ENCODE data around the gene FREY1. TPM values are rescaled to one million over a fixed set of nuclear protein-coding genes. Genes with fewer than 3 reads are reported as not detected.

FREY1 gene
- total RNA-seq, 1 experiment from 2014 or later, result 4.2 TPM

- POLR2A ChIA-PET (ENCODE audit: unreplicated experiment), result no interaction called here
- Histone ChIP-seq H3K27ac (no peak overlapping the region), H3K9me3 (ENCODE audit: insufficient read depth, low read depth) (no peaks in the 10 kb centered on the region), H3K4me1 (replicated peaks; ENCODE audit: insufficient read depth) (no peaks in the 10 kb centered on the region), H3K27me3 (ENCODE audit: insufficient read depth, low read depth) (no peaks in the 10 kb centered on the region), H3K4me2 (no peak overlapping the region), H3K4me3 (no peak overlapping the region), H3K36me3 (ENCODE audit: low read depth) (0 out of 2 replicates have a peak, but pooled peaks cover 7% of the 10 kb centered on the region), H3F3A (ENCODE audit: insufficient read depth, low read depth) (no peaks in the 10 kb centered on the region), H4K20me1 (ENCODE audit: insufficient read depth) (no peaks in the 10 kb centered on the region), H3K9me2 (ENCODE audit: insufficient read depth) (no peaks in the 10 kb centered on the region), H2AFZ (no peak overlapping the region), H3K79me2 (ENCODE audit: low read depth) (no peaks in the 10 kb centered on the region)
- DNase-seq, result no peak
- intact Hi-C loops (cut with micrococcal nuclease; ENCODE audit: unreplicated experiment), result no loop called here
- TF ChIP-seq CTCF (conservative IDR thresholded peaks at IDR 0.05), result no peak
- no peak for TF ChIP-seq EZH2 (IDR thresholded peaks at IDR 0.05; ENCODE audit: low read depth)
- CTCF ChIA-PET, result no interaction called here
- no TSS peak for BruUV-seq (replicated peaks)
These were observed 43.0 kb downstream of the FREY1 start for GRCh38 chr11:45864041-45864440.

GRCh38 chr11:45860764-45861510 is 46.1 kb downstream of the FREY1 start:
- no peaks in the 10 kb centered on the region for H3K27me3 ChIP-seq (ENCODE audit: insufficient read depth, low read depth)
- H3K36me3 ChIP-seq (ENCODE audit: low read depth), result 0 out of 2 replicates have a peak, but pooled peaks cover 3% of the 10 kb centered on the region
- no TSS peak for BruUV-seq (replicated peaks)
- no peaks in the 10 kb centered on the region for H3K4me1 ChIP-seq (replicated peaks; ENCODE audit: insufficient read depth)
- CTCF ChIA-PET, result interaction anchor here (0.6 kb wide), 1 partner anchor 107 kb away, joined by 6 read pairs; no protein-coding TSS in a partner anchor
- DNase-seq, result no peak
- POLR2A ChIA-PET (ENCODE audit: unreplicated experiment), result no interaction called here
- no peaks in the 10 kb centered on the region for H3K9me3 ChIP-seq (ENCODE audit: insufficient read depth, low read depth)
- intact Hi-C loops (cut with micrococcal nuclease; ENCODE audit: unreplicated experiment), result no loop called here
- TF ChIP-seq CTCF (conservative IDR thresholded peaks at IDR 0.05) (no peak), EZH2 (IDR thresholded peaks at IDR 0.05; ENCODE audit: low read depth) (no peak)
- H3F3A ChIP-seq (ENCODE audit: insufficient read depth, low read depth), result no peaks in the 10 kb centered on the region
- no peak overlapping the region for H3K4me2 ChIP-seq
- no peak overlapping the region for H3K4me3 ChIP-seq
- H4K20me1 ChIP-seq (ENCODE audit: insufficient read depth), result no peaks in the 10 kb centered on the region
- no peak overlapping the region for H3K27ac ChIP-seq
- H3K9me2 ChIP-seq (ENCODE audit: insufficient read depth), result no peaks in the 10 kb centered on the region
- no peak overlapping the region for H2AFZ ChIP-seq
- no peaks in the 10 kb centered on the region for H3K79me2 ChIP-seq (ENCODE audit: low read depth)

GRCh38 chr11:45860348-45860747 is 46.7 kb downstream of the FREY1 start:
- no peaks in the 10 kb centered on the region for H4K20me1 ChIP-seq (ENCODE audit: insufficient read depth)
- H3K9me2 ChIP-seq (ENCODE audit: insufficient read depth), result no peaks in the 10 kb centered on the region
- no TSS peak for BruUV-seq (replicated peaks)
- H2AFZ ChIP-seq, result no peak overlapping the region
- intact Hi-C loops (cut with micrococcal nuclease; ENCODE audit: unreplicated experiment), result no loop called here
- no peak overlapping the region for H3K4me2 ChIP-seq
- H3K27ac ChIP-seq, result no peak overlapping the region
- no peaks in the 10 kb centered on the region for H3K79me2 ChIP-seq (ENCODE audit: low read depth)
- H3F3A ChIP-seq (ENCODE audit: insufficient read depth, low read depth), result no peaks in the 10 kb centered on the region
- POLR2A ChIA-PET (ENCODE audit: unreplicated experiment), result no interaction called here
- no peaks in the 10 kb centered on the region for H3K27me3 ChIP-seq (ENCODE audit: insufficient read depth, low read depth)
- TF ChIP-seq CTCF (conservative IDR thresholded peaks at IDR 0.05) (no peak), EZH2 (IDR thresholded peaks at IDR 0.05; ENCODE audit: low read depth) (no peak)
- no peak overlapping the region for H3K4me3 ChIP-seq
- CTCF ChIA-PET, result interaction anchor here (0.6 to 0.7 kb wide), 2 partner anchors 12 to 735 kb away, joined by 4 to 11 read pairs; no protein-coding TSS in a partner anchor
- H3K9me3 ChIP-seq (ENCODE audit: insufficient read depth, low read depth), result no peaks in the 10 kb centered on the region
- no peak for DNase-seq
- 0 out of 2 replicates have a peak, but pooled peaks cover 3% of the 10 kb centered on the region for H3K36me3 ChIP-seq (ENCODE audit: low read depth)
- H3K4me1 ChIP-seq (replicated peaks; ENCODE audit: insufficient read depth), result no peaks in the 10 kb centered on the region

Data from PC-9 (cell line).